ENCODE results near the gene TMOD2.

TMOD2 gene

GRCh38 chr15:51865317-51865716, 113.9 kb downstream of the TMOD2 start:
- no peak overlapping the region for H3K27ac ChIP-seq
- H3K4me3 ChIP-seq, result no peak overlapping the region
- no peak for TF ChIP-seq CTCF (IDR thresholded peaks at IDR 0.05)
- DNase-seq (ENCODE audit: low spot score), result no peak

All from coronary artery (tissue), 2 donors.